Panc1 (cell line): Measurements from ENCODE around the gene PLA2G4F. TPM values are rescaled to one million over a fixed set of nuclear protein-coding genes. Genes with fewer than 3 reads are reported as not detected.

Experiments used
- ATAC-seq: fragments of 200-7000 bp; cut with Tn5 transposase; 2 replicates; pipeline ENCODE4 v1.9.1; 2020; ENCODE audit warnings: mild to moderate bottlenecking, moderate library complexity
- BruUV-seq: library from RNA; stranded (reverse); fragments of 400-500 nt; replicated peaks from 2 replicates; lab custom pipeline; 2021; lab: Mats Ljungman, UMichigan
- CTCF ChIA-PET: fragments of 300-600 bp; sonication (Branson Sonifier 250); formaldehyde crosslinking; loops from one replicate; lab custom pipeline; 2022; ENCODE audit warnings: antibody characterized with exemption; lab: Charles Lee
- POLR2A ChIA-PET: fragments of 300-600 bp; sonication (Branson Sonifier 250); formaldehyde crosslinking; loops from one replicate; lab custom pipeline; 2022; ENCODE audit warnings: antibody characterized with exemption; lab: Charles Lee
- DNase-seq: peaks from one replicate; pipeline ENCODE4 v3.0.0-alpha.2; 2010; ENCODE audit warnings: low read depth, low spot score
- H3K27ac ChIP-seq: 2 replicates; pipeline ENCODE4 v1.5.1; 2011; ENCODE audit warnings: mild to moderate bottlenecking, low read length, inconsistent platforms
- H3K27me3 ChIP-seq: fragments of 200-500 bp; sonication (Bioruptor generic); 2 replicates; pipeline ENCODE4 v1.6.0; 2014; ENCODE audit warnings: low read length, inconsistent platforms; ENCODE audit not compliant: control insufficient read depth, insufficient read depth
- H3K36me3 ChIP-seq: fragments of 200-500 bp; sonication (Bioruptor generic); 2 replicates; pipeline ENCODE4 v1.5.1; 2014; ENCODE audit warnings: inconsistent platforms, mild to moderate bottlenecking, low read length, moderate library complexity; ENCODE audit not compliant: control insufficient read depth, insufficient read depth
- H3K4me1 ChIP-seq: 2 replicates; pipeline ENCODE4 v1.5.1; 2011; ENCODE audit warnings: inconsistent platforms, mild to moderate bottlenecking, low read length, moderate library complexity; ENCODE audit not compliant: control insufficient read depth, insufficient read depth
- H3K4me3 ChIP-seq, 2 experiments: 2 replicates each; pipeline ENCODE4 v1.5.1; 2011 to 2012; ENCODE audit warnings: low read depth in 2 of 2, low read length in 2 of 2, mild to moderate bottlenecking in 2 of 2, inconsistent platforms in 1 of 2, moderate library complexity in 1 of 2
- H3K9me3 ChIP-seq: fragments of 200-500 bp; sonication (Bioruptor generic); 2 replicates; pipeline ENCODE4 v1.5.1; 2014; ENCODE audit warnings: low read depth, mild to moderate bottlenecking, inconsistent platforms, low read length, moderate library complexity; ENCODE audit not compliant: control insufficient read depth, insufficient read depth
- CTCF ChIP-seq: fragments of 450-650 bp; IDR thresholded peaks from 2 replicates; pipeline ENCODE4 v1.5.1; 2017; ENCODE audit warnings: mild to moderate bottlenecking
- POLR2AphosphoS5 ChIP-seq: IDR thresholded peaks from 2 replicates; pipeline ENCODE4 v1.6.1; 2012; ENCODE audit warnings: mild to moderate bottlenecking, low read depth, low read length, moderate library complexity
- TCF7L2 ChIP-seq: IDR thresholded peaks from 2 replicates; pipeline ENCODE4 v1.6.1; 2011; ENCODE audit warnings: mild to moderate bottlenecking, low read depth, low read length, inconsistent platforms
- in situ Hi-C: cut with HindIII; loops from 2 replicates; pipeline ENCODE4 v1.10.0; 2016; ENCODE audit warnings: low sequenced_read_pairs, low pct_unique_long_range_greater_than_20kb
- intact Hi-C: fragments of 100-400 bp; cut with micrococcal nuclease; formaldehyde crosslinking; loops from one replicate; pipeline ENCODE4 v1.10.0; 2022; ENCODE audit not compliant: unreplicated experiment
- total RNA-seq: library from RNA; stranded (reverse); gene quantifications from one replicate; pipeline ENCODE4 v1.2.1, GENCODE V29; 2021; ENCODE audit not compliant: unreplicated experiment
- TF ChIP-seq, protein P1 (sequence below), 2 experiments: IDR thresholded peaks; 2 replicates each; pipeline ENCODE4 v1.6.1; 2011 to 2012; ENCODE audit warnings: low read depth in 2 of 2, control low read depth in 1 of 2, low read length in 1 of 2, mild to moderate bottlenecking in 1 of 2, moderate library complexity in 1 of 2; ENCODE audit not compliant: insufficient read depth in 1 of 2

Gene PLA2G4F
- total RNA-seq, 1 experiment from 2014 or later, result not detected

DNA sequence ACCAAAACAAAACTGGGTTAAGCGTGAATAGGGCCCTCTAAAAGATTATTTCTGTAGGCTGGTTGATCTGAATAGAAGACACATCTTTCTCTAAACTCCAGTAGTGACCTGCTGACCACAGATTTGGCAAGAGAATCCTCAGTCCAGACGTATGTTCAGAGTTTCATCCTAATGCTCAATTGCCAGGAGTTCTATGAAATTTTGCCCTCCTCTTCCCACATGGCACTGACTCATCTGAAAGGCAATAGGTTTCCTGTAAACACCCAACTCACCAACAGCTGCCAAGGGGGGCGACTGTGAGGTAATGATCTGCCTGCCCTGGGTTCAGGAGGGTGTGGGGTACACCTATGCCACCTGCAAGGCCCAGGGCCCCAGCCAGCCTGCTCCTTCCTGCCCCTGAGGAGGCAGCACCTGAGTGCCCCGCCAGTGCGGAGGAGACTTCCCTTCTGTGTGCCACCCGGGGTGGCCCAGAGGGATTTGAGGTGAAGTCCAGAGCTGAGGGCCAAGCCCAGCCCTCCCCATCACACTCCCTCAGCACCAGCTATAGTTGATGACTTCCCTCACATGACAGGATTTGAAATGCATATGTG, 53.7 kb downstream of the PLA2G4F start:
- no TSS peak for BruUV-seq
- no peaks in the 10 kb centered on the region for H3K36me3 ChIP-seq
- no peak overlapping the region for H3K4me3 ChIP-seq
- no peaks in the 10 kb centered on the region for H3K4me1 ChIP-seq
- no peak overlapping the region for H3K27ac ChIP-seq
- intact Hi-C loops, result no loop called here
- ChIA-PET POLR2A (no interaction called here), CTCF (interaction anchor here (0.7 kb wide), 1 partner anchor 254 kb away, joined by 4 read pairs; no protein-coding TSS in a partner anchor)
- in situ Hi-C loops, result no loop called here
- no peak for TF ChIP-seq CTCF
- peaks cover 5% of the 10 kb centered on the region; the same call in 1 of the 2 replicates for H3K27me3 ChIP-seq
- DNase-seq (no peak), ATAC-seq (no peak)
- H3K9me3 ChIP-seq, result no peaks in the 10 kb centered on the region

GRCh38 chr15:42101861-42102260, 54.6 kb downstream of the PLA2G4F start:
- Histone ChIP-seq H3K4me1 (no peaks in the 10 kb centered on the region), H3K9me3 (no peaks in the 10 kb centered on the region), H3K27me3 (no peaks in the 10 kb centered on the region; the same call in 1 of the 2 replicates), H3K36me3 (no peaks in the 10 kb centered on the region), H3K4me3 (no peak overlapping the region), H3K27ac (no peak overlapping the region)
- POLR2A ChIA-PET, result no interaction called here
- TF ChIP-seq POLR2AphosphoS5, result no peak
- no peak for TF ChIP-seq TCF7L2
- no peak for TF ChIP-seq CTCF
- TF ChIP-seq, protein P1, sequence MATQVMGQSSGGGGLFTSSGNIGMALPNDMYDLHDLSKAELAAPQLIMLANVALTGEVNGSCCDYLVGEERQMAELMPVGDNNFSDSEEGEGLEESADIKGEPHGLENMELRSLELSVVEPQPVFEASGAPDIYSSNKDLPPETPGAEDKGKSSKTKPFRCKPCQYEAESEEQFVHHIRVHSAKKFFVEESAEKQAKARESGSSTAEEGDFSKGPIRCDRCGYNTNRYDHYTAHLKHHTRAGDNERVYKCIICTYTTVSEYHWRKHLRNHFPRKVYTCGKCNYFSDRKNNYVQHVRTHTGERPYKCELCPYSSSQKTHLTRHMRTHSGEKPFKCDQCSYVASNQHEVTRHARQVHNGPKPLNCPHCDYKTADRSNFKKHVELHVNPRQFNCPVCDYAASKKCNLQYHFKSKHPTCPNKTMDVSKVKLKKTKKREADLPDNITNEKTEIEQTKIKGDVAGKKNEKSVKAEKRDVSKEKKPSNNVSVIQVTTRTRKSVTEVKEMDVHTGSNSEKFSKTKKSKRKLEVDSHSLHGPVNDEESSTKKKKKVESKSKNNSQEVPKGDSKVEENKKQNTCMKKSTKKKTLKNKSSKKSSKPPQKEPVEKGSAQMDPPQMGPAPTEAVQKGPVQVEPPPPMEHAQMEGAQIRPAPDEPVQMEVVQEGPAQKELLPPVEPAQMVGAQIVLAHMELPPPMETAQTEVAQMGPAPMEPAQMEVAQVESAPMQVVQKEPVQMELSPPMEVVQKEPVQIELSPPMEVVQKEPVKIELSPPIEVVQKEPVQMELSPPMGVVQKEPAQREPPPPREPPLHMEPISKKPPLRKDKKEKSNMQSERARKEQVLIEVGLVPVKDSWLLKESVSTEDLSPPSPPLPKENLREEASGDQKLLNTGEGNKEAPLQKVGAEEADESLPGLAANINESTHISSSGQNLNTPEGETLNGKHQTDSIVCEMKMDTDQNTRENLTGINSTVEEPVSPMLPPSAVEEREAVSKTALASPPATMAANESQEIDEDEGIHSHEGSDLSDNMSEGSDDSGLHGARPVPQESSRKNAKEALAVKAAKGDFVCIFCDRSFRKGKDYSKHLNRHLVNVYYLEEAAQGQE (IDR thresholded peaks at IDR 0.05; ENCODE audit: insufficient read depth in 1 of 2, low read depth in 2 of 2, low read length in 1 of 2), result no peak
- CTCF ChIA-PET, result no interaction called here
- in situ Hi-C loops (no loop called here), intact Hi-C loops (no loop called here)
- ATAC-seq, result no peak
- no TSS peak for BruUV-seq
- no peak for DNase-seq
